NCI-H1930 (cell line): ENCODE measurements around the gene MEAK7.

ENCODE experiments used
- DNase-seq, 2 experiments: peaks; one replicate each; lab custom pipeline; 2025; lab: John Stamatoyannopoulos, UW

MEAK7 gene, protein sequence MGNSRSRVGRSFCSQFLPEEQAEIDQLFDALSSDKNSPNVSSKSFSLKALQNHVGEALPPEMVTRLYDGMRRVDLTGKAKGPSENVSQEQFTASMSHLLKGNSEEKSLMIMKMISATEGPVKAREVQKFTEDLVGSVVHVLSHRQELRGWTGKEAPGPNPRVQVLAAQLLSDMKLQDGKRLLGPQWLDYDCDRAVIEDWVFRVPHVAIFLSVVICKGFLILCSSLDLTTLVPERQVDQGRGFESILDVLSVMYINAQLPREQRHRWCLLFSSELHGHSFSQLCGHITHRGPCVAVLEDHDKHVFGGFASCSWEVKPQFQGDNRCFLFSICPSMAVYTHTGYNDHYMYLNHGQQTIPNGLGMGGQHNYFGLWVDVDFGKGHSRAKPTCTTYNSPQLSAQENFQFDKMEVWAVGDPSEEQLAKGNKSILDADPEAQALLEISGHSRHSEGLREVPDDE

DNA sequence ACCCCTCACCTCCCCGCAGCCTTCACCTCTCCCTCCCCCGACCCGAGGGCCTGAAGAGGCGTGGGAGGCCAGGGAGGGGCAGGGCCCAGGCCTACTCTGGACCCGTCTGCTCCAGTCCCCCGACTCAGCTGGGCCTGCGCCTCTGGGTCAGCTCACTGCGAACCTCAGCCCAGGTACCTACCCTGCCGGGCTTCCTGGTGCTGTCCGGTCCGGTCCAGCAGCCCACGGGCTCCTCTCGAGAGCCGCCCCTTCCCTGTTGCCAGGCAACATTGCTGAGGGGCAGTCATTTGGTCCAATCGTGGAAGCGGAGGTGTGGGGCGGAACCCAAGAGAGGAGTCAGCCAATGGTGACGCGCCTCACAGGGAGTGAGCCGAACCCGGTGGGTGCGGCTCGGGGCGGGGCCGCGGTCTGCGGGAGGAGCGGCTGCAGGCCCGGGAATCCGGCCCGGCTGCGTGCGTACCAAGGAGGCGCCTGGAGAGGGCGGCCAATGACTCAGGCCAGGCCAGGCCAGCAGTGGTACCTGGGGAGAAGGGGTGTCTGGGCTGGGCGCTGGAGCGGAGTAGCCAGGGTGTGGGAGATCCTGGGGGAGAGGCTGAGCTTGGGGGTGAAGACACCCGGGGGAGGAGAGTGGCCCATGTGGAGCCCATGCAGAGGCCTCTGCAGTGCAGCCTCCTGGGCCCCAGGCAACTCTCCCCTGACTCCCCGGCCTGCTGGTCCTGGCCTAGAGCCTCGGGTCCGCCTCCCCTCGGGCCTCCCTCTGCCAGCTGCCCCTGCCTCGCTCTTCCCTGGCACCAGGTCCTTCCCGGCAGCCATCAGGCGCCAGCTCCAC, at the start of gene MEAK7:
Gene MEAK7 (minus strand): TSS at position 240 of the 829 bp plus-strand sequence. CDS start 6,573 bp downstream, outside the sequence.
- DNase-seq, result peak; percentile 89 to 90

DNA sequence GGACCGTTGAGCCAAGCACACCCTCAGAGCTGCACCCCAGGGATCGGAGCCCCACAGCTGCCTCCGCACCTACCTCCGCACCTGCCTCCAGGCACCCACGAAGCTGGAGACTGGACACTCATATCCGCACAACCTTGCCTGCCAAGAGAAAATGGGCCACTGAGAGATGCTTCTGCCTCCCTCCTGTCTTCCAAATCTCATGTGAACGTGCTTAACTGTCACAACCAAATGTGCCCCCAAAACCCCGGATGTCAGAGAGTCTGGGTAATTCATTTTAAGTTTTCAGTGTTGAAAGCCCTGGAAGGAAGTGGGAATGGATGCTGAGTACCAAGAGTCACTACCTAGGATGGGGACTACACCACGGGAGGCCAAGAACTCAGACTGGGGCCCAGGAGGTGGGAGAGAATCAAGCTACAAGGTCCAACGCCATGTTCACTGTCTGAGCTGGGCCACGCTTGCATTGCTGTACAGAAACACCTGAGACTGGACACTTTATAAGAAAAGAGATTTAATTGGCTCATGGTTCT, 49.5 kb upstream of the MEAK7 start:
- DNase-seq, result no peak

GRCh38 chr16:84552135-84552534, 47.7 kb upstream of the MEAK7 start:
- DNase-seq, result no peak

DNA sequence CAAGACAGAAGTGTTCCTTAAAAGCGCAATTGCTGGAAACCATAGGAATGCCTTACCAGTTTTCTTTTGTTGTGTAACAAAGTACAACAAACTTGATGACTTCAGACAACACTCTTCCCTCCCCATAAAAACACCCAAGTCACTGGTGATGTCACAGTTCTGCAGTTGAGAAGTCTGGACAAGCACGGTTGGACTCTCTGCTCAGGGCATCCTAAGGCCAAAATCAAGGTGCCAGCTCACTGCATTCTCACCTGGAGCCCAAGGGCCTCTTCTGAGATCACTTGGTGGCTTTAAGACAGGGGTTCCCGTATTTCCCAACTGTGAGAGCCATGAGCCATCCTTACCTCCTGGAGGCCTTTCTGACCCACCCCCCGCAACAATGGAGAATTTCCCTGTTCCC, 45.6 kb upstream of the MEAK7 start:
- DNase-seq, result no peak

DNA sequence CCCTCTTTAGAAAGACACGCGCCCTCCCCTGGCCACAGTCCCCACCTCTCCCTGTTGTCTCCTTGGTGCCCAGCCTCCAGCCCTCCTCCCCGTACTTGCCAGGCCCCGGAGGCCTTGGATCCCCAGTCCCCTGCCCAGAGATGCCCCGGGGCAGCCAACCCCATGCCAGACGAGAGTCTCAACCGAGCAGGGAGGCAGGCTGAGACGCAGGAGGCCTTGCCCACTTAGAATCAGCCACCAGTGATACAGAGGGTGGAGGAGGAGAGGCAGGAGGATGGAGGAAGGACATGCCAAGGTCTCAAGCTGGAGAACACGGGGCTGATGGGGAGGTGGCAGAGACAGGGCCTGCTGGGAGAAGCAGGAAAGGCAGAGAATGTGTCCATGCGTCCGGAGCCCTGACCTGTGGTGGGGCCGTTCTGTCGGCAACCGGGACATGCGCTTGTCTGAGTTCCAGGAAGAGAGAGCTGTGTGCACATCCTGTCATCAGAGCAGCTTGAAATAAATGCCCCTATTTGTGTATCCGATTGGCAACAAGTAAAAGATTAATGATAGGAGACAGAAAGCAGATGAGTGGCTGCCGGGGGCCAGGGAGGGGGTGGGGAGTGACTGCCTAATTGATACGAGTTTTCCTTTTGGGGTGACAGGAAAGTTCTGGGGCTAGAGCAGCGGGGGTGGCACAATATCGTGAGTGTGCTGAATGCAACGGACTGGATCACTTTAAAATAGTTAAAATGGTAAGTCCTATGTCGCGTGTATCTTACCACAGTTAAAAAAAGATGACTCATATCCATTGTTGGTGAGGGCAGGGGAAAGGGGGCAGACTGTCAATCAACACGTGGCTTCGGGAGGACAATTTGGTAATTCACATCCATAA, 44.7 kb upstream of the MEAK7 start:
- DNase-seq, result no peak

GRCh38 chr16:84548508-84548907, 44.0 kb upstream of the MEAK7 start:
- no peak for DNase-seq

DNA sequence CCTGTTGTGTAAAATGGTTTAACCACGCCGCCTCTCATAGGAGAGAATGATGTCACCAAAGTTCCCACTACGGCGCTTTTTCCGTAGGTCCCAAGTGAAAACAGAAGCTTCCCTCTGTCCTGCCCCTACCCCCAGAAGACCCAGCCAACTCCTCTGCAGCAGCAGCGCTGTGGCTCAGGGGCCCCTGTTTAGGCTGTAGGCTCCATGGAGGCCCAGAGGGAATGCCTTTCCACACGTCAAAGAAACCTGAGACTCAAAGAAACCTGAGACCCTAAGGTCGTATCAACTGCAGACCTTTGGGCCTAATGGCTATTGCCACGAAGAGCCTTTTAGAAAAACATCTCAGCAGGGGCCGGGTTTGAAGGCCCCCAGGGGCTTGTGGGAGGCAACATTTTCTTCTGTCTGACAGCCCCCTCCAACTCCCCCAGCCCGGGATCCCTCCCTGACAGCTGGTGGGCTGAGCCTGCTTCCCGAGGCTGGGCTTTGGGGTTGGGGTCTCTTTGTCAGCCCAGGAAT, 43.1 kb upstream of the MEAK7 start:
- no peak for DNase-seq

DNA sequence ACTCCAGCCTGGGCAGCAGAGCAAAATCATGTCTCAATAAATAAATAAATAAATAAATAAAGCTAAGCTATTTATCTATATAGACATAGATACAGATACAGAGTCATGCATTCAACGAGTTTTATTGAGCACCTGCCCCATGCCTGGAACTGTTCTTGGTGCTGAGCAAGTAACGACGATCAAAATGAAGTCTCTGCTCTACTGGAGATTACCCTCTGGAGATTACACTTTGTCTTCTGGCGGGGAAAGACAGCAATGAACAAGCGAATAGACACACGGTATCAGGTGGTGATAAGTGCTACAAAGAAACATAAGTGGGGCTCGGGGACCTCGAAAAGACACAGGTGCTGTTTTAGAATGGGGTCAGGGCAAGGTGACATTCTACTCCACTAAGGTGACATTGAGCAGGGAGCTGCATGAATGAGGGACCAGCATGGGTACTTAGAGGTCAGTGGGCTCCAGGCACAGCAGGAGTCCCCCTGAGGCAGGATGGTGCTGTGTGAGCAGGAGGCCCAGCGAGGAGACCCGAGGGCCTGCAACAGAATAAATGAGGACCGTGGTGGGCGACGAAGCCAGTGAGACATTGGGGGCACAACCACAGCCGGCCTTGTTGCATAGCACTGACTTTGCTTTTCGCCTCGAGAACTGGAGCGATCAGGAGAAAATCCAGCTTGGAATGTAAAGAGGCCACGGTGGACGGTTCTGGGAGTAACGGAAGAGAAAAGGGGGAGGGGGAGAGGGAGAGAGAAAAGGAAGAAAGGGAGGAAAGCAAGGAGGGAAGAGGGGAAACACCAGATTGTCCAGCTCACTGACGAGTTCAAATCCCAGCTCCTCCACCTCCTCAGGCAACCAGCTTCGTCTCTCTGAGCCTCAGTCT, 42.4 kb upstream of the MEAK7 start:
- DNase-seq, result no peak

DNA sequence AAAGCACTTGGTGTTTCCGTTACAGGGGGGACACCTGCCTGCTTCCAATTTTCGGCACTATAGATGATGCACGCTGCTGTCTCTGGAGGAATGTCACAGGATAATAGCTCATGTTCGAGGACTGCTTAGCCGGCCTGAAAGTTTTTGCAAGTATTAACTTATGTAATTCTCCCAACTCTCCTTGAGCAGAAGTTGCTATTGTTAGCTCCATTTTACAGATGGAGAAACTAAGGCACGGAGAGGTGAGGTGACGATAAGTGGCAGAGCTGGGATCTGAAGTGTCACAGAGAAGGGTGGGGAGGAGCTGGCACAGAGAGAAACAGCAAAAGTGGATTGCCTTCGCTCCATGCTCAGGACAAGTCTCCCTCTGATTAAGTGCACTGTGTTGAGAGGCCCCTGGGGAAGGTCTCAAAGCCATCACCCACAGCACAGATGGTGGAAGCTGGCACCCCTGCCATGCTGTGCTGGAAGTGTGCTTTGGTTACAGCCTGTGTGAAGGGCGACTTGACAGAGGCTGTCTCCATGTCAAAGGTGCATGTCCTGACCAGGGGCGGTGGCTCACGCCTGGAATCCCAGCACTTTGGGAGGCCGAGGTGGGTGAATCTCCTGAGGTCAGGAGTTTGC, 40.8 kb upstream of the MEAK7 start:
- DNase-seq, result no peak

- DNase-seq, result no peak
Observed at GRCh38 chr16:84544031-84544773, 39.7 kb upstream of the MEAK7 start.

- no peak for DNase-seq
Observed at GRCh38 chr16:84543253-84543652, 38.8 kb upstream of the MEAK7 start.

- no peak for DNase-seq
Observed at GRCh38 chr16:84541999-84542817, 37.7 kb upstream of the MEAK7 start.

- no peak for DNase-seq
Observed at GRCh38 chr16:84540194-84540593, 35.7 kb upstream of the MEAK7 start.

DNA sequence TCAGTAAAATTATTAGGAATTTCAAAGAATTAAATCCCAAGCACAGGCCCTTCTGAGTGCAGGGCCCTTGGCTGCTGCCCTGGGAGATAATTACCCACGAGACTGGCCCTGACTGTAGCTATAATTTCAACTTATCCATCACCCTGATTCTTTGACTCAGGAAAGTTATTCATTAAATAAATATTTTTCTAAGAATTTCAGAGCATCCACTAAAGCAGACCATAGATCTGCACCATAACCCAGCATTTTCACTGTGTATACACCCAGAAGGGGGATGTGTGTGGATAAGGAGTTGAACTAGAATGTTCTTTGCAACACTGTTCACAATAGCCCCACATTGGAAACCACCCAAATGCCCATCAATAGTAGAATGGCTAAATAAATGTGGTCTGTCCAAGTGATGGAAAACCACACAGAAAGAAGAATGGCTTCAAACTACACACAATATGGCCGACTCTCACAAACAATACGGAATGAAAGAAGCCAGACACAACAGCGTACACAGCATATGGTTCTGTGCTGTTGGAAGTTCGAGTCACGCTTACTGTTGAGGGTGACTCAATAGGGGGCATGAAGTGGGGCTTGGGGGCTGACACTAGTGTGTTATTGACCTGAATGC, 33.9 kb upstream of the MEAK7 start:
- DNase-seq, result no peak

DNA sequence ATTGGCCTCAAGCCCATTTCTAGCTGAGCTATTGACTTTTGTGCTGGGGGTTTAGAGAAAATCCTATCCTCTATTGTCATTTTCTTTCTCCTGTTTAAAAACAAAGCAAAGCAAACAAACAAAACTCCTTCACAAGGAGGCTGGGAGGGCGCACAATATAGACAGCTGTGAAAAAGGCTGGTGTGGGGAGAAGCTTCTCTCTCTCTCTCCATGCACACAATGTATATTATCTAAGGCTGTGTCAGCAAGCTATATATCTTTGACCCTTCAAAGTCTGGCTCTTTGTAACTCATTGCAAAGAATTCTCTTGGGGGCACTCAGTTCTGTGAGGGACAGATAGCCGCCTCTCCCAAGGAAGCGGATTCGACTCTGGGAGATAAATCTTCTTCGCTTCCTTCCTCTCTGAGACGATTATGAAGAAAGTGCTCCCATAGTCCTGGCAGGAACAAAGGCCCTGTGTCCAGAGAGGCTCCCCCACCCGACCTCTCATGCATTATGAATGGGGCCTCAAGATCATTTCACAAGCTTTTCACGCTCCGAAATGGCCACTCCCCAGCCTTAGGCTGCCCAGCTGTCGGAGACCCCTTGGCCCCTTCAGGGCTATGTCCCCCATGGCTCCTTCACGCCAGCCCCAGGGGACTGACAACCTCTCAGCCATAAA, 33.2 kb upstream of the MEAK7 start:
- DNase-seq, result no peak

- DNase-seq, result no peak
Observed at GRCh38 chr16:84535851-84536250, 31.4 kb upstream of the MEAK7 start.

- no peak for DNase-seq
Observed at GRCh38 chr16:84535408-84535807, 30.9 kb upstream of the MEAK7 start.

DNA sequence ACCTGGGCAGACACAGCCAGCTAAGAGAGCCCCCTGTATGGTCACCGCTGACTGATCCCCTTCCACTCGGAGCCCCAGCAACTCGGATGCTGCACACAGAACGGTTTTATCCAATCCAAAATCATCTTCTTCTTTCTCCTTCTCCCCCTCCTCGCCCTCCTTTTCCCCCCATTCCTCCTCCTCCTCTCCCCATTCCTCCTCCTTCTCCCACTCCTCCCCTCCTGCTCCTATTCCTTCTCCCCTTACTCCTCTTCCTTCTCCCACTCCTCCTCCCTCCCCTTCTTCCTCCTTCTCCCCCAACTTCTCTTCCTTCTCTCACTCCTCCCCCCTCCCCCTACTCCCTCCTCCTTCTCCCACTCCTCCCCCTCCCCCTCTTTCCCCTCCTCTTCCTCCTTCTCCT, 30.4 kb upstream of the MEAK7 start:
- DNase-seq, result no peak
